ENCODE data around the gene CLDN1. TPM values are rescaled to one million over a fixed set of nuclear protein-coding genes. Genes with fewer than 3 reads are reported as not detected.

The CLDN1 gene
- total and polyA plus RNA-seq, 2 of the 4 experiments (the other 2 are of a cell fraction) = 4.7 to 7.3 TPM

GRCh38 chr3:190258634-190259033 is 63.6 kb downstream of the CLDN1 start:
- Histone ChIP-seq H2AK9ac (replicated peaks; ENCODE audit: low read depth, low read length, poor library complexity) (no peak overlapping the region), H3K4me1 (ENCODE audit: control insufficient read depth, insufficient read depth, low read length) (no peaks in the 10 kb centered on the region), H2AFZ (replicated peaks; ENCODE audit: low read length, poor library complexity) (peak overlapping the region; percentile 77), H3K14ac (replicated peaks; ENCODE audit: low read depth, low read length) (no peak overlapping the region), H4K5ac (ENCODE audit: low read depth, low read length) (no peak overlapping the region), H3K4me2 (ENCODE audit: low read depth, low read length) (no peak overlapping the region), H4K8ac (ENCODE audit: low read depth in 2 of 2, low read length in 2 of 2) (no peak overlapping the region), H3K18ac (ENCODE audit: low read depth, low read length) (no peak overlapping the region), H3K9ac (ENCODE audit: low read depth, low read length) (no peak overlapping the region), H2AK5ac (ENCODE audit: low read depth, low read length) (0 out of 2 replicates have a peak overlapping the region, but pooled peaks have one; percentile 37), H2BK120ac (ENCODE audit: low read depth, low read length) (no peak overlapping the region), H4K91ac (ENCODE audit: insufficient read depth, low read depth, low read length) (no peak overlapping the region), H3K27ac (ENCODE audit: insufficient read depth, low read length) (no peak overlapping the region), H3K4me3 (ENCODE audit: insufficient read depth, low read depth, low read length) (no peak overlapping the region), H2BK15ac (ENCODE audit: low read depth, low read length) (no peak overlapping the region), H3K4ac (ENCODE audit: low read depth, low read length) (0 out of 2 replicates have a peak overlapping the region, but pooled peaks have one; percentile 9), H3K36me3 (ENCODE audit: control insufficient read depth, insufficient read depth, low read length) (no peaks in the 10 kb centered on the region), H2BK5ac (ENCODE audit: low read depth, low read length, poor library complexity, severe bottlenecking) (no peak overlapping the region), H3K9me1 (ENCODE audit: insufficient read depth, low read length) (no peaks in the 10 kb centered on the region), H3K9me3 (ENCODE audit: control insufficient read depth, insufficient read depth, low read length) (no peaks in the 10 kb centered on the region; the same call in 1 of the 2 replicates), H4K20me1 (ENCODE audit: insufficient read depth, low read length) (no peaks in the 10 kb centered on the region), H3K56ac (ENCODE audit: extremely low read depth, insufficient read depth, low read length) (no peak overlapping the region), H2BK20ac (ENCODE audit: low read depth, low read length) (no peak overlapping the region; the same call in 1 of the 2 replicates), H3K23ac (ENCODE audit: low read depth, low read length) (peak overlapping the region; percentile 12; the same call in 1 of the 2 replicates), H3K27me3 (ENCODE audit: control insufficient read depth, insufficient read depth, low read length) (no peaks in the 10 kb centered on the region), H3K79me1 (ENCODE audit: low read depth in 1 of 2, low read length in 2 of 2) (no peaks in the 10 kb centered on the region)
- POLR2A ChIA-PET (ENCODE audit: unreplicated experiment) = no interaction called here
- intact Hi-C loops (cut with micrococcal nuclease) = no loop called here
- in situ Hi-C loops (cut with MboI; ENCODE audit: low sequenced_read_pairs) = no loop called here
- no TSS peak for BruUV-seq (replicated peaks)
- dilution Hi-C loops (cut with HindIII; ENCODE audit: low sequenced_read_pairs, unreplicated experiment) = no loop called here
- ATAC-seq (ENCODE audit: low read depth) (no peak), DNase-seq (peak; percentile 18)
- 0% methylated on average over 1 of the region's 5 CpGs; no CpG with 5 or more reads in 1 of the 2 experiments for WGBS, 2 experiments (ENCODE audit: extremely low coverage in 2 of 2, insufficient read length in 1 of 2)
- CTCF ChIA-PET = no interaction called here
- no peak for TF ChIP-seq POLR2A (IDR thresholded peaks at IDR 0.05; ENCODE audit: low read depth, low read length)
- TF ChIP-seq FOS (IDR thresholded peaks at IDR 0.05; ENCODE audit: low read depth, low read length) = no peak
- TF ChIP-seq RFX5 (IDR thresholded peaks at IDR 0.05; ENCODE audit: low read depth, low read length) = no peak
- no peak for TF ChIP-seq NFE2L2 (IDR thresholded peaks at IDR 0.05; ENCODE audit: low read depth, low read length)
- TF ChIP-seq RAD21 (IDR thresholded peaks at IDR 0.05; ENCODE audit: low read length) = no peak
- TF ChIP-seq BHLHE40 (IDR thresholded peaks at IDR 0.05; ENCODE audit: low read depth, low read length) = no peak
- TF ChIP-seq USF2 (IDR thresholded peaks at IDR 0.05; ENCODE audit: low read depth, low read length) = no peak
- no peak for TF ChIP-seq CHD1 (IDR thresholded peaks at IDR 0.05; ENCODE audit: low read depth, low read length)
- no peak for TF ChIP-seq CEBPB (IDR thresholded peaks at IDR 0.05; ENCODE audit: low read depth, low read length)
- no peak for TF ChIP-seq MAFK (IDR thresholded peaks at IDR 0.05; ENCODE audit: low read depth, low read length)
- no peak for TF ChIP-seq SMC3 (IDR thresholded peaks at IDR 0.05; ENCODE audit: low read depth, low read length)
- TF ChIP-seq ELK1 (IDR thresholded peaks at IDR 0.05; ENCODE audit: borderline replicate concordance, low read depth, low read length) = no peak

Measured in IMR-90 (cell line).